ENCODE data around the gene TBC1D24.
A peak's percentile ranks its signal among the peaks of the same experiment; 100 is the strongest.

The TBC1D24 gene

GRCh38 chr16:2495041-2495440 lies 20.1 kb downstream of the TBC1D24 start:
- Mint-ChIP-seq H3K27me3 (no peaks in the 10 kb centered on the region), H3K9me3 (no peaks in the 10 kb centered on the region), H3K36me3 (ENCODE audit: insufficient read depth) (peaks cover 3% of the 10 kb centered on the region), H3K27ac (ENCODE audit: low read depth) (no peak overlapping the region), H3K4me1 (no peaks in the 10 kb centered on the region), H3K4me3 (no peak overlapping the region)
- ATAC-seq (replicated peaks; ENCODE audit: extremely low read depth, poor library complexity, severe bottlenecking) (no peak), DNase-seq (ENCODE audit: low spot score in 2 of 2) (no peak)

GRCh38 chr16:2496223-2497115 lies 21.5 kb downstream of the TBC1D24 start:
- H3K27me3 Mint-ChIP-seq, result no peaks in the 10 kb centered on the region
- no peak for ATAC-seq (replicated peaks; ENCODE audit: extremely low read depth, poor library complexity, severe bottlenecking)
- H3K9me3 Mint-ChIP-seq, result no peaks in the 10 kb centered on the region

GRCh38 chr16:2497116-2497630 lies 22.2 kb downstream of the TBC1D24 start:
- Mint-ChIP-seq H3K4me3 (no peak overlapping the region), H3K36me3 (ENCODE audit: insufficient read depth) (peaks cover 4% of the 10 kb centered on the region), H3K27me3 (no peaks in the 10 kb centered on the region), H3K27ac (ENCODE audit: low read depth) (peak overlapping the region; percentile 77), H3K9me3 (no peaks in the 10 kb centered on the region), H3K4me1 (no peaks in the 10 kb centered on the region)
- ATAC-seq (replicated peaks; ENCODE audit: extremely low read depth, poor library complexity, severe bottlenecking) (no peak), DNase-seq (ENCODE audit: low spot score in 2 of 2) (no peak)

More at GRCh38 chr16:2496223-2497115, 21.5 kb downstream of the TBC1D24 start:
- Mint-ChIP-seq H3K4me3 (no peak overlapping the region), H3K27ac (ENCODE audit: low read depth) (no peak overlapping the region), H3K36me3 (ENCODE audit: insufficient read depth) (peaks cover 3% of the 10 kb centered on the region), H3K4me1 (no peaks in the 10 kb centered on the region)
- no peak for DNase-seq (ENCODE audit: low spot score in 2 of 2)

GRCh38 chr16:2497695-2498484 lies 23.0 kb downstream of the TBC1D24 start:
- H3K27ac Mint-ChIP-seq (ENCODE audit: low read depth), result peak overlapping the region; percentile 77
- peaks cover 4% of the 10 kb centered on the region for H3K36me3 Mint-ChIP-seq (ENCODE audit: insufficient read depth)
- ATAC-seq (replicated peaks; ENCODE audit: extremely low read depth, poor library complexity, severe bottlenecking), result no peak

GRCh38 chr16:2498531-2499253 lies 23.8 kb downstream of the TBC1D24 start:
- Mint-ChIP-seq H3K27ac (ENCODE audit: low read depth) (no peak overlapping the region), H3K4me1 (no peaks in the 10 kb centered on the region), H3K36me3 (ENCODE audit: insufficient read depth) (peaks cover 4% of the 10 kb centered on the region), H3K27me3 (no peaks in the 10 kb centered on the region), H3K9me3 (no peaks in the 10 kb centered on the region), H3K4me3 (no peak overlapping the region)
- DNase-seq (ENCODE audit: low spot score in 2 of 2) (no peak), ATAC-seq (replicated peaks; ENCODE audit: extremely low read depth, poor library complexity, severe bottlenecking) (no peak)

More at GRCh38 chr16:2497695-2498484, 23.0 kb downstream of the TBC1D24 start:
- no peak for DNase-seq (ENCODE audit: low spot score in 2 of 2)
- H3K27me3 Mint-ChIP-seq, result no peaks in the 10 kb centered on the region
- H3K9me3 Mint-ChIP-seq, result no peaks in the 10 kb centered on the region
- H3K4me1 Mint-ChIP-seq, result no peaks in the 10 kb centered on the region
- H3K4me3 Mint-ChIP-seq, result no peak overlapping the region

GRCh38 chr16:2499454-2499853 lies 24.5 kb downstream of the TBC1D24 start:
- H3K4me3 Mint-ChIP-seq, result no peak overlapping the region
- ATAC-seq (replicated peaks; ENCODE audit: extremely low read depth, poor library complexity, severe bottlenecking) (no peak), DNase-seq (ENCODE audit: low spot score in 2 of 2) (no peak)

GRCh38 chr16:2499890-2500429 lies 25.0 kb downstream of the TBC1D24 start:
- Mint-ChIP-seq H3K4me1 (no peaks in the 10 kb centered on the region), H3K27ac (ENCODE audit: low read depth) (no peak overlapping the region), H3K9me3 (no peaks in the 10 kb centered on the region), H3K4me3 (no peak overlapping the region), H3K36me3 (ENCODE audit: insufficient read depth) (peaks cover 4% of the 10 kb centered on the region), H3K27me3 (no peaks in the 10 kb centered on the region)
- no peak for DNase-seq (ENCODE audit: low spot score in 2 of 2)
- no peak for ATAC-seq (replicated peaks; ENCODE audit: extremely low read depth, poor library complexity, severe bottlenecking)

More at GRCh38 chr16:2499454-2499853, 24.5 kb downstream of the TBC1D24 start:
- no peak overlapping the region for H3K27ac Mint-ChIP-seq (ENCODE audit: low read depth)
- no peaks in the 10 kb centered on the region for H3K9me3 Mint-ChIP-seq
- no peaks in the 10 kb centered on the region for H3K27me3 Mint-ChIP-seq
- no peaks in the 10 kb centered on the region for H3K4me1 Mint-ChIP-seq
- peaks cover 4% of the 10 kb centered on the region for H3K36me3 Mint-ChIP-seq (ENCODE audit: insufficient read depth)

- Mint-ChIP-seq H3K4me1 (no peaks in the 10 kb centered on the region), H3K27ac (ENCODE audit: low read depth) (no peak overlapping the region), H3K36me3 (ENCODE audit: insufficient read depth) (peaks cover 4% of the 10 kb centered on the region), H3K4me3 (no peak overlapping the region), H3K9me3 (no peaks in the 10 kb centered on the region), H3K27me3 (no peaks in the 10 kb centered on the region)
- ATAC-seq (replicated peaks; ENCODE audit: extremely low read depth, poor library complexity, severe bottlenecking) (no peak), DNase-seq (ENCODE audit: low spot score in 2 of 2) (no peak)
Measured at GRCh38 chr16:2500430-2500917, 25.5 kb downstream of the TBC1D24 start.

GRCh38 chr16:2500918-2501750 lies 26.2 kb downstream of the TBC1D24 start:
- no peak overlapping the region for H3K4me3 Mint-ChIP-seq
- ATAC-seq (replicated peaks; ENCODE audit: extremely low read depth, poor library complexity, severe bottlenecking), result peak; percentile 93
- DNase-seq (ENCODE audit: low spot score in 2 of 2), result peak; percentile 72 to 82
- no peaks in the 10 kb centered on the region for H3K4me1 Mint-ChIP-seq
- H3K27me3 Mint-ChIP-seq, result no peaks in the 10 kb centered on the region
- H3K36me3 Mint-ChIP-seq (ENCODE audit: insufficient read depth), result peaks cover 4% of the 10 kb centered on the region
- H3K27ac Mint-ChIP-seq (ENCODE audit: low read depth), result no peak overlapping the region
- no peaks in the 10 kb centered on the region for H3K9me3 Mint-ChIP-seq

- no peaks in the 10 kb centered on the region for H3K27me3 Mint-ChIP-seq
- no peak overlapping the region for H3K27ac Mint-ChIP-seq (ENCODE audit: low read depth)
- H3K36me3 Mint-ChIP-seq (ENCODE audit: insufficient read depth), result peaks cover 4% of the 10 kb centered on the region
- H3K4me3 Mint-ChIP-seq, result no peak overlapping the region
- no peak for ATAC-seq (replicated peaks; ENCODE audit: extremely low read depth, poor library complexity, severe bottlenecking)
- DNase-seq (ENCODE audit: low spot score in 2 of 2), result no peak
- H3K9me3 Mint-ChIP-seq, result no peaks in the 10 kb centered on the region
- H3K4me1 Mint-ChIP-seq, result no peaks in the 10 kb centered on the region
Measured at GRCh38 chr16:2501946-2502895, 27.3 kb downstream of the TBC1D24 start.

Measured in central memory CD8-positive, alpha-beta T cell (primary cell).